Vagina (tissue), 2 donors: ENCODE data around the gene GAD1.

Experiments
- POLR2A ChIP-seq, 2 donors: fragments of 450-650 bp; IDR thresholded peaks; one replicate each; pipeline ENCODE4 v1.6.1; 2017; ENCODE audit warnings: antibody characterized with exemption in 2 of 2, mild to moderate bottlenecking in 2 of 2, moderate library complexity in 2 of 2
- POLR2AphosphoS5 ChIP-seq, 2 donors: sonication (generic); formaldehyde crosslinking; IDR thresholded peaks; one replicate each; pipeline ENCODE4 v1.9.0; 2017; ENCODE audit warnings: antibody characterized with exemption in 2 of 2, mild to moderate bottlenecking in 2 of 2, low read depth in 1 of 2; ENCODE audit not compliant: insufficient read depth in 1 of 2
- TF ChIP-seq, protein P1 (sequence below), 3 experiments: fragments of 450-650 bp in 2 of 3; fragments of 200-600 bp in 1 of 3; sonication (generic) in 1 of 3; IDR thresholded peaks; one replicate each; pipeline ENCODE4 v1.5.1; 2017 to 2019; ENCODE audit warnings: antibody characterized with exemption in 3 of 3, mild to moderate bottlenecking in 2 of 3, moderate library complexity in 2 of 3

DNA sequence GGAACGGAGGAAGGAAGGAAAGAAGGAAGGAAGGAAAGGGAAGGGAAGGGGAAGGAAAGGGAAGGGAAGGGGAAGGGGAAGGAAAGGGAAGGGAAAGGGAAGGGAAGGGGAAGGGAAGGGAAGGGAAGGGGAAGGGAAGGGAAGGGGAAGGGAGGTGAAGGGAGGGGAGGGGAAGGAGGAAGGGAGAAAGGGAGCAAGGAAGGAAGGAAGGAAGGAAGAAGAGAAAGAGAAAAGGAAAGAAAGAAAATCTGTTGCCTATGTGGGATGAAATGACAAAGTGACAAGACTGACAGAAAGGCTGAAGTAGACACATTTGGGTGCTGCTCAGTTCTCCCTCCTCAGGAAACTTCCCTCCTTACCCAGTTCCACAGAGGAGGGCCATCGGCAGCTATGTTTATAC is 66.1 kb downstream of the GAD1 start:
- TF ChIP-seq, protein P1, sequence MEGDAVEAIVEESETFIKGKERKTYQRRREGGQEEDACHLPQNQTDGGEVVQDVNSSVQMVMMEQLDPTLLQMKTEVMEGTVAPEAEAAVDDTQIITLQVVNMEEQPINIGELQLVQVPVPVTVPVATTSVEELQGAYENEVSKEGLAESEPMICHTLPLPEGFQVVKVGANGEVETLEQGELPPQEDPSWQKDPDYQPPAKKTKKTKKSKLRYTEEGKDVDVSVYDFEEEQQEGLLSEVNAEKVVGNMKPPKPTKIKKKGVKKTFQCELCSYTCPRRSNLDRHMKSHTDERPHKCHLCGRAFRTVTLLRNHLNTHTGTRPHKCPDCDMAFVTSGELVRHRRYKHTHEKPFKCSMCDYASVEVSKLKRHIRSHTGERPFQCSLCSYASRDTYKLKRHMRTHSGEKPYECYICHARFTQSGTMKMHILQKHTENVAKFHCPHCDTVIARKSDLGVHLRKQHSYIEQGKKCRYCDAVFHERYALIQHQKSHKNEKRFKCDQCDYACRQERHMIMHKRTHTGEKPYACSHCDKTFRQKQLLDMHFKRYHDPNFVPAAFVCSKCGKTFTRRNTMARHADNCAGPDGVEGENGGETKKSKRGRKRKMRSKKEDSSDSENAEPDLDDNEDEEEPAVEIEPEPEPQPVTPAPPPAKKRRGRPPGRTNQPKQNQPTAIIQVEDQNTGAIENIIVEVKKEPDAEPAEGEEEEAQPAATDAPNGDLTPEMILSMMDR (IDR thresholded peaks at IDR 0.05) = no peak
- no peak for TF ChIP-seq POLR2A (IDR thresholded peaks at IDR 0.05)
- TF ChIP-seq POLR2AphosphoS5 (IDR thresholded peaks at IDR 0.05; ENCODE audit: insufficient read depth in 1 of 2, low read depth in 1 of 2) = no peak
